ENCODE measurements around the gene TANC1.

TANC1 gene

DNA sequence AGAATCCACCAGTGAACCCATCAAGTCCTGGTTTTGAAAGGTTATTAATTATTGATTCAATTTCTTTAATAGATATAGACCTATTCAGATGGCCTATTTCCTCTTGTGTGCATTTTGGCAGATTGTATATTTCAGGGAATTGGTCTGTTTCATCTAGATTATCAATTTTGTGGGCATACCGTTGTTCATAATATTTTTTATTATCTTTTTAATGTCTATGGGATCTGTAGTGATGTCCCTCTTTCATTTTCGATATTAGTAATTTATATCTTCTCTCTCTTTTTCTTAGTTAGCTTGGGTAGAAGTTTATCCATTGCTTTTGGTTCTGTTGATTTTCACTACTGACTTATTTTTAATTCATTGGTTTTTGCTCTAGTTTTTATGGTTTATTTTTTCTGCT is 39.9 kb upstream of the TANC1 start:
- TF ChIP-seq, protein P1, sequence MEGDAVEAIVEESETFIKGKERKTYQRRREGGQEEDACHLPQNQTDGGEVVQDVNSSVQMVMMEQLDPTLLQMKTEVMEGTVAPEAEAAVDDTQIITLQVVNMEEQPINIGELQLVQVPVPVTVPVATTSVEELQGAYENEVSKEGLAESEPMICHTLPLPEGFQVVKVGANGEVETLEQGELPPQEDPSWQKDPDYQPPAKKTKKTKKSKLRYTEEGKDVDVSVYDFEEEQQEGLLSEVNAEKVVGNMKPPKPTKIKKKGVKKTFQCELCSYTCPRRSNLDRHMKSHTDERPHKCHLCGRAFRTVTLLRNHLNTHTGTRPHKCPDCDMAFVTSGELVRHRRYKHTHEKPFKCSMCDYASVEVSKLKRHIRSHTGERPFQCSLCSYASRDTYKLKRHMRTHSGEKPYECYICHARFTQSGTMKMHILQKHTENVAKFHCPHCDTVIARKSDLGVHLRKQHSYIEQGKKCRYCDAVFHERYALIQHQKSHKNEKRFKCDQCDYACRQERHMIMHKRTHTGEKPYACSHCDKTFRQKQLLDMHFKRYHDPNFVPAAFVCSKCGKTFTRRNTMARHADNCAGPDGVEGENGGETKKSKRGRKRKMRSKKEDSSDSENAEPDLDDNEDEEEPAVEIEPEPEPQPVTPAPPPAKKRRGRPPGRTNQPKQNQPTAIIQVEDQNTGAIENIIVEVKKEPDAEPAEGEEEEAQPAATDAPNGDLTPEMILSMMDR (IDR thresholded peaks at IDR 0.05; ENCODE audit: extremely low read depth, insufficient read depth, missing control alignments): no peak
- no peak for DNase-seq (ENCODE audit: low spot score)
- in situ Hi-C loops (cut with MboI; ENCODE audit: low pct_unique_long_range_greater_than_20kb, low sequenced_read_pairs, unreplicated experiment): no loop called here

DNA sequence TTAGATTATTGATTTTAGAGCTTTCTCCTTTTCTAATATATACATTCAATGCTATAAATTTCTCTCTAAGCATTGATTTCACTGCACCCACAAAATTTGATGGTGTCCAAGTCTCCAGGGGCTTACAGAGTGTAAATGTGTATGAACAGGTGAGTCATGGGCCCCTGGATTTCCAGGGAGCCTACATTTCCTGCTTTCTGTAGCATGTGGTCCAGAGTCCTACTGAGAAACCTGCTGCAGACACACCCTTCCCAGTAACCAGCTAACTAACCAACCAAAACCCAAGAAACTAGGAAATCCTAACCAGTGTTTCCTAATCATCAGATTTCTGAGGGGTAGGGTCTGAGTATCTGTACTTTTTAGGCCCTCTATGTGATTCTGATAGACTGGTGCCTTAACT is 39.5 kb upstream of the TANC1 start:
- DNase-seq (ENCODE audit: low spot score): no peak
- in situ Hi-C loops (cut with MboI; ENCODE audit: low pct_unique_long_range_greater_than_20kb, low sequenced_read_pairs, unreplicated experiment): no loop called here
- TF ChIP-seq, protein P1 (IDR thresholded peaks at IDR 0.05; ENCODE audit: extremely low read depth, insufficient read depth, missing control alignments): no peak

DNA sequence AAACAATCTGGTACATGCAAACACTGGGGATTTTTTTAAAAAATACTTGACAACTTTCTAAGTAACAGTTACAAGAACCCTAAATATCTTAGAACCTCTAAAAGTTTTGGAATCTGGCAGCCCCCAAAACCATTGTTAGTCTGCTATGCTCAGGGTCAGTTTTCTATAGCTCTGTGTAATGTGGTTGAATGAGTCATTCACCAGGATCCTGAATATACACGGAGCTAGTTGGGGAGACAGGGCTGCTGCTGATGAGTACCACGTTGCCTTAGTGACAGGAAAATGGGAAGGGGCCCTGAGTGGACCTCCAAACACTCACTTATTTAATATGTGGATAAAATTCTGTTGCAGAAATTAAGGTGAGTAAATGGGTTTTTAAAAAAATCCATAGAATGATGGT is 36.9 kb upstream of the TANC1 start:
- in situ Hi-C loops (cut with MboI; ENCODE audit: low pct_unique_long_range_greater_than_20kb, low sequenced_read_pairs, unreplicated experiment): no loop called here
- DNase-seq (ENCODE audit: low spot score): no peak
- TF ChIP-seq, protein P1 (IDR thresholded peaks at IDR 0.05; ENCODE audit: extremely low read depth, insufficient read depth, missing control alignments): no peak

DNA sequence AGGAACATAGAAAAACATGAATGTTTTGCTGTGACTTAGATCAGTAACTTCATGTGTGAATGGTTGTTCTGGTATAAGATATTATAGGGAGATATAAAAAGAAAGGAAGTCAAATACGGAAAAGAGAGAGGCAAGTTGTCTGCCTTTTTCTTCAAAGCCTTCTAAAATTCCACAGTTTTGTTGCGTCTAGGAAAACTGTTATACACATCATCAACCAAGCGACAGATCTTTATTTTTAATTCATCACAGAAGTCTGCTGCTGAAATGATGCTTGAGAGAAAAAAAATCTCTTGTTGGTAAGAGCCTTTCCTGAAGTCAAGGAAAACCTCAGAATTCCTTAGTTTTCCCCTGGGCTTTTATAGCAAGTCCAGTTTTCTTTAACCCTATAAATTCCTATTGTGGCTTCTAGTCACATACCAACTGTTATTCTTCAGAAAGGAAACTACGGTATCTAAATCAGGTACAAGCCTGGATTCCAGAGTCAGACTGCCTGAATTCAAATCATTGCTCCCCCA is 36.3 kb upstream of the TANC1 start:
- no peak for DNase-seq (ENCODE audit: low spot score)
- in situ Hi-C loops (cut with MboI; ENCODE audit: low pct_unique_long_range_greater_than_20kb, low sequenced_read_pairs, unreplicated experiment): no loop called here
- TF ChIP-seq, protein P1 (IDR thresholded peaks at IDR 0.05; ENCODE audit: extremely low read depth, insufficient read depth, missing control alignments): no peak

DNA sequence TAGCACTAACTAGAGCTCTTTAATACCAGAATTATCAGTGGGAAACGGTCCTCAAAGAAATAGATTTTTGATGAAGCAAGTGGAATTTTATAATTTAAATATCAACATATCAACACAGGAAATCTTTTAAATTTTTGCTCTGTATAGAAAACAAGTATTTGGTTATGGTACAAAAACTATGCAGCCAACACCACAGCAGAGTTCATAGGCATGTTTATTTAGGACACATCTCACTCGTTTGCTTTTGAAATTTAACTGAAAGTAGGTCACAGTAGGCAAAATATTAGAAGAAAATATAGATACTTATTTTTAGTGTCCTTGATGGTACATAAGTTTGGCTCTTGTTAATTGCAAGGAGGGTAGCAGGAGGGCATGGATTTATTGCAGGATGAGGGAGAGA is 34.3 kb upstream of the TANC1 start:
- DNase-seq (ENCODE audit: low spot score): no peak
- in situ Hi-C loops (cut with MboI; ENCODE audit: low pct_unique_long_range_greater_than_20kb, low sequenced_read_pairs, unreplicated experiment): no loop called here

DNA sequence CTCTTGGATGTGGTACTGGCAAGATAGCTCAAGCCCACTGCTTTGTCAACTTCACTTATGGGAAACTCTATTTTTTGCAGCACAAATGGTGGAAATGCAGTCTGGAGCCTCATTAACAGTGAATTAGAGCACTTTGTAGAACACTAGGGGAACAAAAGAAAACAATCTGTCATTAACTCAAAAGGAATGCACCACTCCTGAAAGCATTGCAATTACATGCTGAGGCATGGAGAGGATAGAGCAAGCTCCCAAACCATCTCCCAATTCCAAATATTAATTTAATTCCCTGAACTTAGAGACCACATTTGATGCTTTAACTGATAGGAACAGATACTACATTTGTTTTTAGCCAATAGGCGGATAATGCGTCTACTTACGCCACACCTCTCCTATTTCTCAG is 32.8 kb upstream of the TANC1 start:
- in situ Hi-C loops (cut with MboI; ENCODE audit: low pct_unique_long_range_greater_than_20kb, low sequenced_read_pairs, unreplicated experiment): no loop called here

More for the DNA sequence above, 34.3 kb upstream of the TANC1 start:
- TF ChIP-seq, protein P1 (IDR thresholded peaks at IDR 0.05; ENCODE audit: extremely low read depth, insufficient read depth, missing control alignments): no peak

More for the DNA sequence above, 32.8 kb upstream of the TANC1 start:
- DNase-seq (ENCODE audit: low spot score): no peak
- TF ChIP-seq, protein P1 (IDR thresholded peaks at IDR 0.05; ENCODE audit: extremely low read depth, insufficient read depth, missing control alignments): no peak
